IMR-90 (cell line): Measurements from ENCODE around the gene SLCO3A1. TPM values are rescaled to one million over a fixed set of nuclear protein-coding genes. Genes with fewer than 3 reads are reported as not detected.

Source experiments
- ATAC-seq: fragments of 200-7000 bp; cut with Tn5 transposase; 2 replicates; pipeline ENCODE4 v1.9.1; 2020; ENCODE audit warnings: low read depth, mild to moderate bottlenecking, moderate library complexity
- BruUV-seq: library from RNA; stranded (reverse); fragments of 400-500 nt; replicated peaks from 2 replicates; lab custom pipeline; 2021; lab: Mats Ljungman, UMichigan
- CTCF ChIA-PET: fragments of 300-600 bp; formaldehyde crosslinking; extraction: SDS; loops from one replicate; lab custom pipeline; 2021; ENCODE audit warnings: antibody characterized with exemption; lab: Yijun Ruan, JAX
- POLR2A ChIA-PET: fragments of 300-600 bp; sonication (Branson Sonifier 250); formaldehyde crosslinking; loops from one replicate; lab custom pipeline; 2022; ENCODE audit warnings: antibody characterized with exemption; ENCODE audit not compliant: unreplicated experiment; lab: Charles Lee
- DNase-seq: peaks from one replicate; pipeline ENCODE4 v3.0.0; 2013
- H2AFZ ChIP-seq: replicated peaks from 2 replicates; pipeline ENCODE3; 2013; ENCODE audit warnings: low read length, mild to moderate bottlenecking; ENCODE audit not compliant: poor library complexity
- H2AK5ac ChIP-seq: 2 replicates; pipeline ENCODE4 v1.6.1; 2013; ENCODE audit warnings: low read depth, low read length, inconsistent platforms
- H2AK9ac ChIP-seq: replicated peaks from 2 replicates; pipeline ENCODE3; 2013; ENCODE audit warnings: mild to moderate bottlenecking, low read depth, low read length, moderate library complexity; ENCODE audit not compliant: poor library complexity
- H2BK120ac ChIP-seq: 2 replicates; pipeline ENCODE4 v1.6.1; 2013; ENCODE audit warnings: low read depth, low read length, inconsistent platforms
- H2BK15ac ChIP-seq: 3 replicates; pipeline ENCODE4 v1.6.1; 2013; ENCODE audit warnings: low read depth, low read length, inconsistent platforms
- H2BK20ac ChIP-seq: 2 replicates; pipeline ENCODE4 v1.6.1; 2013; ENCODE audit warnings: low read depth, mild to moderate bottlenecking, inconsistent platforms, low read length, moderate library complexity
- H2BK5ac ChIP-seq: 2 replicates; pipeline ENCODE4 v1.6.1; 2013; ENCODE audit warnings: mild to moderate bottlenecking, low read depth, low read length, inconsistent platforms; ENCODE audit not compliant: poor library complexity, severe bottlenecking
- H3K14ac ChIP-seq: replicated peaks from 2 replicates; pipeline ENCODE4 v1.6.1; 2013; ENCODE audit warnings: low read depth, low read length, inconsistent platforms
- H3K18ac ChIP-seq: 2 replicates; pipeline ENCODE4 v1.6.1; 2013; ENCODE audit warnings: low read depth, low read length, control low read depth
- H3K23ac ChIP-seq: 2 replicates; pipeline ENCODE4 v1.6.1; 2013; ENCODE audit warnings: low read depth, low read length, inconsistent platforms
- H3K27ac ChIP-seq: 2 replicates; pipeline ENCODE4 v1.5.1; 2013; ENCODE audit warnings: mild to moderate bottlenecking, control low read depth, low read length; ENCODE audit not compliant: insufficient read depth
- H3K27me3 ChIP-seq: 2 replicates; pipeline ENCODE4 v1.6.1; 2013; ENCODE audit warnings: low read length; ENCODE audit not compliant: control insufficient read depth, insufficient read depth
- H3K36me3 ChIP-seq: 2 replicates; pipeline ENCODE4 v1.6.1; 2013; ENCODE audit warnings: low read length, mixed read lengths; ENCODE audit not compliant: control insufficient read depth, insufficient read depth
- H3K4ac ChIP-seq: 2 replicates; pipeline ENCODE4 v1.6.1; 2013; ENCODE audit warnings: low read depth, low read length, inconsistent platforms
- H3K4me1 ChIP-seq: 2 replicates; pipeline ENCODE4 v1.6.1; 2013; ENCODE audit warnings: low read length, mixed read lengths; ENCODE audit not compliant: control insufficient read depth, insufficient read depth
- H3K4me2 ChIP-seq: 2 replicates; pipeline ENCODE4 v1.6.1; 2013; ENCODE audit warnings: low read depth, mild to moderate bottlenecking, control low read depth, low read length, moderate library complexity
- H3K4me3 ChIP-seq: 2 replicates; pipeline ENCODE4 v1.5.1; 2013; ENCODE audit warnings: low read depth, mild to moderate bottlenecking, control low read depth, low read length, moderate library complexity; ENCODE audit not compliant: insufficient read depth
- H3K56ac ChIP-seq: 2 replicates; pipeline ENCODE4 v1.6.1; 2013; ENCODE audit warnings: low read length, inconsistent platforms; ENCODE audit not compliant: insufficient read depth; ENCODE audit errors: extremely low read depth
- H3K79me1 ChIP-seq, 2 experiments: 2 replicates each; pipeline ENCODE4 v1.6.1; 2013; ENCODE audit warnings: low read length in 2 of 2, inconsistent platforms in 1 of 2, low read depth in 1 of 2
- H3K9ac ChIP-seq: 2 replicates; pipeline ENCODE4 v1.6.1; 2013; ENCODE audit warnings: low read depth, low read length, control low read depth
- H3K9me1 ChIP-seq: 2 replicates; pipeline ENCODE4 v1.6.1; 2013; ENCODE audit warnings: low read length, inconsistent platforms; ENCODE audit not compliant: insufficient read depth
- H3K9me3 ChIP-seq: 2 replicates; pipeline ENCODE4 v1.6.1; 2013; ENCODE audit warnings: low read length; ENCODE audit not compliant: control insufficient read depth, insufficient read depth
- H4K20me1 ChIP-seq: 2 replicates; pipeline ENCODE4 v1.6.1; 2013; ENCODE audit warnings: low read length, inconsistent platforms; ENCODE audit not compliant: insufficient read depth
- H4K5ac ChIP-seq: 2 replicates; pipeline ENCODE4 v1.6.1; 2013; ENCODE audit warnings: mild to moderate bottlenecking, low read depth, low read length, control low read depth
- H4K8ac ChIP-seq, 2 experiments: 2 replicates each; pipeline ENCODE4 v1.6.1; 2013; ENCODE audit warnings: low read depth in 2 of 2, low read length in 2 of 2, control low read depth in 1 of 2, inconsistent platforms in 1 of 2
- H4K91ac ChIP-seq: 2 replicates; pipeline ENCODE4 v1.6.1; 2013; ENCODE audit warnings: low read depth, low read length, inconsistent platforms; ENCODE audit not compliant: insufficient read depth
- CEBPB ChIP-seq: IDR thresholded peaks from 2 replicates; pipeline ENCODE4 v1.6.1; 2012; ENCODE audit warnings: low read depth, low read length, improper control_type of control experiment
- WGBS, 2 experiments: methylation state at CpG; one replicate each; pipeline versions ENCODE4 v1.1.5 to v1.1.7; 2013; ENCODE audit warnings: missing lambda C conversion rate in 2 of 2; ENCODE audit not compliant: insufficient read length in 1 of 2; ENCODE audit errors: extremely low coverage in 2 of 2; 5-methylcytosine and 5-hydroxymethylcytosine counted together
- dilution Hi-C: fragments of 300-500 bp; cut with HindIII; formaldehyde crosslinking; loops from one replicate; pipeline ENCODE4 v1.14.3; 2018; ENCODE audit warnings: low sequenced_read_pairs; ENCODE audit not compliant: unreplicated experiment
- in situ Hi-C: fragments of 300-500 bp; cut with MboI; formaldehyde crosslinking; loops from 3 replicates; pipeline ENCODE4 v1.14.3; 2019; ENCODE audit warnings: low sequenced_read_pairs, inconsistent platforms, mixed read lengths
- intact Hi-C: fragments of 100-400 bp; cut with micrococcal nuclease; formaldehyde crosslinking; loops from 2 replicates; pipeline ENCODE4 v1.10.0; 2022
- polyA plus RNA-seq, 3 experiments: library from polyadenylated mRNA; depleted of rRNA; stranded (reverse); fragments of >200 nt; gene quantifications; 2 replicates each; pipeline ENCODE4 v1.2.3, GENCODE V29; 2012; ENCODE audit warnings: low replicate concordance in 1 of 3
- total RNA-seq: library from RNA; depleted of rRNA; stranded (reverse); fragments of >200 nt; gene quantifications from 2 replicates; pipeline ENCODE4 v1.2.3, GENCODE V29; 2012

SLCO3A1 gene
- total and polyA plus RNA-seq, 2 of the 4 experiments (the other 2 are of a cell fraction) = 4.7 to 8.1 TPM

- ChIA-PET POLR2A (no interaction called here), CTCF (interaction anchor here (1.1 kb wide), 1 partner anchor 40 kb away, joined by 3 read pairs; no protein-coding TSS in a partner anchor)
- in situ Hi-C loops = no loop called here
Measured at GRCh38 chr15:91892436-91892835, 38.9 kb downstream of the SLCO3A1 start.

More at GRCh38 chr15:91892436-91892835, 38.9 kb downstream of the SLCO3A1 start:
- no peaks in the 10 kb centered on the region for H3K9me1 ChIP-seq
- H3K4me3 ChIP-seq = no peak overlapping the region
- H2AK5ac ChIP-seq = no peak overlapping the region
- no peaks in the 10 kb centered on the region for H3K27me3 ChIP-seq
- H3K9ac ChIP-seq = no peak overlapping the region
- DNase-seq = no peak
- H3K18ac ChIP-seq = no peak overlapping the region
- BruUV-seq = no TSS peak
- no peak for TF ChIP-seq CEBPB
- H2BK20ac ChIP-seq = no peak overlapping the region
- no peak overlapping the region for H2BK5ac ChIP-seq
- H3K4me1 ChIP-seq = no peaks in the 10 kb centered on the region
- no peak overlapping the region for H3K23ac ChIP-seq
- no peaks in the 10 kb centered on the region for H3K36me3 ChIP-seq
- no peak overlapping the region for H3K4ac ChIP-seq
- no peak overlapping the region for H2BK120ac ChIP-seq
- H3K27ac ChIP-seq = no peak overlapping the region
- H4K8ac ChIP-seq = no peak overlapping the region
- H2AK9ac ChIP-seq = no peak overlapping the region
- H3K14ac ChIP-seq = no peak overlapping the region
- H3K4me2 ChIP-seq = no peak overlapping the region
- H3K9me3 ChIP-seq = no peaks in the 10 kb centered on the region
- no peaks in the 10 kb centered on the region; a peak in 2 of 4 replicates for H3K79me1 ChIP-seq
- dilution Hi-C loops = no loop called here
- H4K5ac ChIP-seq = no peak overlapping the region
- H2AFZ ChIP-seq = no peak overlapping the region
- no CpG with 5 or more reads among the region's 5 CpGs for WGBS, 2 experiments
- H4K20me1 ChIP-seq = no peaks in the 10 kb centered on the region
- H4K91ac ChIP-seq = no peak overlapping the region
- intact Hi-C loops = no loop called here
- no peak overlapping the region for H2BK15ac ChIP-seq
- H3K56ac ChIP-seq = no peak overlapping the region
- no peak for ATAC-seq
